Measurements from ENCODE around the gene DCXR. TPM values are rescaled to one million over a fixed set of nuclear protein-coding genes. Genes with fewer than 3 reads are reported as not detected.

The DCXR gene
- total and polyA plus RNA-seq, 8 donors: 34.8 to 108 (median 60.0) TPM

DNA sequence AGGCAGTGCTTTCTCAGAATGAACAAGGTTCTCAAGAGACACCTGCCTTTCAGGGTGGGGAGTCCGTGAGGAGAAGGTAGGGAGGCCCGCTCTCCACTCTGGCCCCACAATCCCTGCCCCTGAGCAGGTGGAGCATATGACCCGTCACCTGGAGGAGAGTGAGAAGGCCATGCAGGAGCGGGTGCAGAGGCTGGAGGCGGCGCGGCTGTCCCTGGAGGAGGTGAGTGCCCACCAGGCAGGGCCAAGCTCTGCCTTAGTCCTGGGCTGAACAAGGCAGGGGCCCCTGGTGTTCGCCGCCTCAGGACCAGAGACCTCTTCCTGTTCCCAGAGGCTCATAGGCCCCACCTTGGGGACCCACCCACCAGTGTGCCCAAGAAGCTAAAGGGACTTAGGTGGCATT is 8.5 kb downstream of the DCXR start:
- Histone ChIP-seq H3K4me1 (peaks cover 4 to 8% (median 7%) of the 10 kb centered on the region in 3 donors), H3K4me3 (no peak overlapping the region), H3K27ac (no peak overlapping the region), H3K36me3 (no peaks in the 10 kb centered on the region), H3K9me3 (no peaks in the 10 kb centered on the region), H3K27me3 (no peaks in the 10 kb centered on the region)
- DNase-seq (no peak), ATAC-seq (no peak), FAIRE-seq (no peak)
- intact Hi-C loops (cut with DNase I): loop anchor here (5.0 to 10.0 kb wide), 2 partner anchors 126 to 128 kb away; no protein-coding TSS in a partner anchor
- TF ChIP-seq, protein P1, sequence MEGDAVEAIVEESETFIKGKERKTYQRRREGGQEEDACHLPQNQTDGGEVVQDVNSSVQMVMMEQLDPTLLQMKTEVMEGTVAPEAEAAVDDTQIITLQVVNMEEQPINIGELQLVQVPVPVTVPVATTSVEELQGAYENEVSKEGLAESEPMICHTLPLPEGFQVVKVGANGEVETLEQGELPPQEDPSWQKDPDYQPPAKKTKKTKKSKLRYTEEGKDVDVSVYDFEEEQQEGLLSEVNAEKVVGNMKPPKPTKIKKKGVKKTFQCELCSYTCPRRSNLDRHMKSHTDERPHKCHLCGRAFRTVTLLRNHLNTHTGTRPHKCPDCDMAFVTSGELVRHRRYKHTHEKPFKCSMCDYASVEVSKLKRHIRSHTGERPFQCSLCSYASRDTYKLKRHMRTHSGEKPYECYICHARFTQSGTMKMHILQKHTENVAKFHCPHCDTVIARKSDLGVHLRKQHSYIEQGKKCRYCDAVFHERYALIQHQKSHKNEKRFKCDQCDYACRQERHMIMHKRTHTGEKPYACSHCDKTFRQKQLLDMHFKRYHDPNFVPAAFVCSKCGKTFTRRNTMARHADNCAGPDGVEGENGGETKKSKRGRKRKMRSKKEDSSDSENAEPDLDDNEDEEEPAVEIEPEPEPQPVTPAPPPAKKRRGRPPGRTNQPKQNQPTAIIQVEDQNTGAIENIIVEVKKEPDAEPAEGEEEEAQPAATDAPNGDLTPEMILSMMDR (IDR thresholded peaks at IDR 0.05): no peak
- WGBS, 2 donors: 96 to 98% methylated on average over 9 of the region's 9 CpGs

DNA sequence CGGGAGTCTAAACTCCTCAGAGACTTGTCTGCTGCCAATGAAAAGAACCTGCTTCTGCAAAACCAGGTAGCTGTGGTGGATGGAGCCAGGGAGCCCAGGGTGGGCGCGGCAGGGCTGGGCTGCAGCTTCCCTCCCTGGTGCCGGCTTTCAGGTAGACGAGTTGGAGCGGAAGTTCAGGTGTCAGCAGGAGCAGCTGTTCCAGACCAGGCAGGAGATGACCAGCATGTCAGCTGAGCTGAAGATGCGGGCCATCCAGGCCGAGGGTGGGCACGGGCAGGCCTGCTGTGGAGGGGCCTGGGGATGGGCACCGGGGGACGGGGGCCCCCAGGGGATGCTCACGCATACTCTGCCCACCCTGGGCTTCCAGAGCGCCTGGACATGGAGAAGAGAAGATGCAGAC is 9.3 kb downstream of the DCXR start:
- intact Hi-C loops (cut with DNase I): loop anchor here (5.0 to 10.0 kb wide), 2 partner anchors 127 to 129 kb away; no protein-coding TSS in a partner anchor
- Histone ChIP-seq H3K4me1 (peaks cover 4 to 13% (median 11%) of the 10 kb centered on the region in 3 donors), H3K9me3 (no peaks in the 10 kb centered on the region), H3K4me3 (no peak overlapping the region), H3K27ac (no peak overlapping the region), H3K27me3 (no peaks in the 10 kb centered on the region), H3K36me3 (no peaks in the 10 kb centered on the region)
- TF ChIP-seq, protein P1 (IDR thresholded peaks at IDR 0.05): no peak
- no peak for DNase-seq
- no peak for ATAC-seq
- no peak for FAIRE-seq
- 93 to 96% methylated on average over 13 of the region's 13 CpGs for WGBS, 2 donors

DNA sequence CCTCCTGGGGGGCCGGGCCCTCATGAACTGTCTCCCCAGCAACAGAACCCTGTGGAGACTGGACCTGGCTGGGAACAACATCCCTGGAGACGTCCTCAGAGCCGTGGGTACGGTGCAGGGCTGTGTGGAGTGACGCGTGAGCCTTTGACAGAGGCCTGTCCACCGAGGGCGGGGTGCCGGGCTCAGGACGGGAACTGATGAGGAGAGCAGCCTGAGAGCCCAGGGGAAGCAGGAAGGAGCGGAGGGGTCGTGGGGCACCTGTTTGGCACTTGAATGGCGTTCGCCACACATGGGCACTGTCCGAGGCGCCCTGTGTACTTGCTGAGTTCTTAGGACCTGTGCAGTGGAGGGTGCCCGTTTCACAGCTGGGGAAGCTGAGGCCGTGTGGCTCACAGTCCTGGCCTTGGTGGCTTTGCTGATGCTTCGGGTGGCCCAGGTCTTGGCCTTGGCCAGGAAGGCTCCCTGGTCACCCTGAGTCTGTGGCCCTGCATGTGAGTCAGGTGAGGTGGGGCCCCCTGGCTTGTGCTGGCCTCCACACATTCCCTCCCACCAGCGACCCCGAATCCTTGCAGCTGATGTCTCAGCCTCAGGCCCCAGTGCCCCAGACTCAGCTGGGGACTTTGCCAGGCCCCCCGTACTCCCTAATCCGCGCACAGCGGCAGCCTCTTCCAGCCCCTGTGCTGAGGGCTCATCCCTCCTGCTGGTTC is 11.9 kb downstream of the DCXR start:
- FAIRE-seq: no peak
- H3K9me3 ChIP-seq: no peaks in the 10 kb centered on the region

DNA sequence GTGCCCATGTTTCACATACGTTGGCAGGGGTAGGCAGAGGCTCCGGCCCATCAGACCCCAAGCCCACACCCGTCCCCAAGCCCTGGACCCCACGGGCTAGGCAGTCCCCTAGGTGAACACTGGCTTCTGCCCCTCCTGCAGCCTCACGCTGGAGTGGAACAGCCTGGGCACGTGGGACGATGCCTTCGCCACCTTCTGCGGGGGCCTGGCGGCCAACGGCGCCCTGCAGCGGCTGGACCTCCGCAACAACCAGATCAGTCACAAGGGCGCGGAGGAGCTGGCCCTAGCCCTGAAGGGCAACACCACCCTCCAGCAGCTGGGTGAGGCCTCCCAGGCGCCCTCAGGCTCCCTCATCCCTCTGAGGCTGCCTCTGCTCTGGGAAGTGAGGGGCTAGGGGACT is 12.6 kb downstream of the DCXR start:
- intact Hi-C loops (cut with DNase I): loop anchor here (5.0 to 10.0 kb wide), 2 partner anchors 130 to 132 kb away; no protein-coding TSS in a partner anchor
- TF ChIP-seq, protein P1 (IDR thresholded peaks at IDR 0.05): no peak
- no peak overlapping the region for H3K4me3 ChIP-seq
- peak in 1 of 6 donors; percentile 38 for DNase-seq
- FAIRE-seq: no peak
- no peaks in the 10 kb centered on the region for H3K9me3 ChIP-seq
- WGBS, 2 donors: 94 to 98% methylated on average over 17 of the region's 17 CpGs
- ATAC-seq: no peak
- H3K4me1 ChIP-seq: peaks cover 9 to 14% (median 11%) of the 10 kb centered on the region in 3 donors
- no peak overlapping the region for H3K27ac ChIP-seq
- H3K36me3 ChIP-seq: no peaks in the 10 kb centered on the region
- no peaks in the 10 kb centered on the region for H3K27me3 ChIP-seq

More for the DNA sequence above, 11.9 kb downstream of the DCXR start:
- ATAC-seq: no peak
- no peak overlapping the region for H3K27ac ChIP-seq
- TF ChIP-seq, protein P1 (IDR thresholded peaks at IDR 0.05): no peak
- no peaks in the 10 kb centered on the region for H3K27me3 ChIP-seq
- H3K4me1 ChIP-seq: peaks cover 9 to 14% (median 11%) of the 10 kb centered on the region in 3 donors
- no peak overlapping the region for H3K4me3 ChIP-seq
- intact Hi-C loops (cut with DNase I): loop anchor here (5.0 to 10.0 kb wide), 2 partner anchors 129 to 132 kb away; no protein-coding TSS in a partner anchor
- no peaks in the 10 kb centered on the region for H3K36me3 ChIP-seq
- 91 to 94% methylated on average over 24 to 25 of the region's 25 CpGs for WGBS, 2 donors
- DNase-seq: no peak
